Trophoblast cell (in vitro differentiated cells and primary cell): Measurements from ENCODE around the gene MYO16.

ENCODE experiments used
- DNase-seq, 2 donors: peaks; one replicate each; pipeline ENCODE4 v3.0.0-alpha.2; 2016
- H2AFZ ChIP-seq: 2 replicates; pipeline ENCODE4 v1.6.1; 2013; ENCODE audit warnings: low read length, moderate library complexity, mild to moderate bottlenecking; ENCODE audit not compliant: insufficient read depth, poor library complexity
- H2AK5ac ChIP-seq: 2 replicates; pipeline ENCODE4 v1.6.1; 2013; ENCODE audit warnings: mild to moderate bottlenecking, low read length
- H2BK120ac ChIP-seq: 2 replicates; pipeline ENCODE4 v1.6.1; 2013; ENCODE audit warnings: low read length, mild to moderate bottlenecking, moderate library complexity; ENCODE audit not compliant: insufficient read depth, poor library complexity
- H2BK12ac ChIP-seq: 2 replicates; pipeline ENCODE4 v1.6.1; 2013; ENCODE audit warnings: mild to moderate bottlenecking, low read length, moderate library complexity
- H2BK5ac ChIP-seq: 2 replicates; pipeline ENCODE4 v1.6.1; 2013; ENCODE audit warnings: low read length, low read depth, moderate library complexity, mild to moderate bottlenecking; ENCODE audit not compliant: poor library complexity
- H3K14ac ChIP-seq: 2 replicates; pipeline ENCODE4 v1.6.1; 2013; ENCODE audit warnings: mild to moderate bottlenecking, low read length
- H3K18ac ChIP-seq: 2 replicates; pipeline ENCODE4 v1.6.1; 2013; ENCODE audit warnings: mild to moderate bottlenecking, low read length
- H3K23ac ChIP-seq: 2 replicates; pipeline ENCODE4 v1.6.1; 2013; ENCODE audit warnings: low read length
- H3K27ac ChIP-seq: 2 replicates; pipeline ENCODE4 v1.5.1; 2013; ENCODE audit warnings: low read depth, mild to moderate bottlenecking, inconsistent platforms, low read length, moderate library complexity
- H3K27me3 ChIP-seq: 2 replicates; pipeline ENCODE4 v1.6.1; 2013; ENCODE audit warnings: inconsistent platforms, mild to moderate bottlenecking, low read length, moderate library complexity; ENCODE audit not compliant: insufficient read depth
- H3K36me3 ChIP-seq, 2 experiments: 1 replicate in 1 of 2; 2 replicates in 1 of 2; pipeline ENCODE4 v1.6.1; 2013; ENCODE audit warnings: low read length in 2 of 2, mild to moderate bottlenecking in 2 of 2, moderate library complexity in 1 of 2; ENCODE audit not compliant: insufficient read depth in 2 of 2, control insufficient read depth in 1 of 2
- H3K4ac ChIP-seq: 2 replicates; pipeline ENCODE4 v1.6.1; 2013; ENCODE audit warnings: low read depth, mild to moderate bottlenecking, low read length, moderate library complexity
- H3K4me1 ChIP-seq, 2 experiments: 1 replicate in 1 of 2; 2 replicates in 1 of 2; pipeline ENCODE4 v1.6.1; 2013; ENCODE audit warnings: low read length in 2 of 2, mild to moderate bottlenecking in 2 of 2, moderate library complexity in 1 of 2; ENCODE audit not compliant: insufficient read depth in 2 of 2, control insufficient read depth in 1 of 2
- H3K4me2 ChIP-seq: 2 replicates; pipeline ENCODE4 v1.6.1; 2013; ENCODE audit warnings: inconsistent platforms, mild to moderate bottlenecking, low read length, moderate library complexity
- H3K4me3 ChIP-seq: 2 replicates; pipeline ENCODE4 v1.5.1; 2013; ENCODE audit warnings: mild to moderate bottlenecking, low read depth, low read length, inconsistent platforms
- H3K79me1 ChIP-seq: one replicate; pipeline ENCODE4 v1.6.1; 2013; ENCODE audit warnings: low read length
- H3K79me2 ChIP-seq: 2 replicates; pipeline ENCODE4 v1.6.1; 2013; ENCODE audit warnings: low read length, mild to moderate bottlenecking; ENCODE audit not compliant: control insufficient read depth, insufficient read depth, poor library complexity
- H3K9ac ChIP-seq: 2 replicates; pipeline ENCODE4 v1.6.1; 2013; ENCODE audit warnings: mild to moderate bottlenecking, low read length
- H3K9me3 ChIP-seq: 2 replicates; pipeline ENCODE4 v1.6.1; 2013; ENCODE audit warnings: low read depth, mild to moderate bottlenecking, control low read depth, inconsistent platforms, low read length; ENCODE audit not compliant: insufficient read depth
- H4K12ac ChIP-seq: 2 replicates; pipeline ENCODE4 v1.6.1; 2013; ENCODE audit warnings: low read depth, mild to moderate bottlenecking, low read length, moderate library complexity
- H4K8ac ChIP-seq: 2 replicates; pipeline ENCODE4 v1.6.1; 2013; ENCODE audit warnings: low read depth, mild to moderate bottlenecking, low read length, moderate library complexity
- H4K91ac ChIP-seq: one replicate; pipeline ENCODE4 v1.6.1; 2013; ENCODE audit warnings: low read depth, mild to moderate bottlenecking, low read length, moderate library complexity
- WGBS: extraction: QIAGEN DNeasy Blood & Tissue Kit; methylation state at CpG from one replicate; pipeline ENCODE4 v1.1.7; 2013; ENCODE audit warnings: missing lambda C conversion rate; ENCODE audit not compliant: insufficient read length, insufficient coverage; ENCODE audit errors: extremely low coverage; 5-methylcytosine and 5-hydroxymethylcytosine counted together

Gene MYO16

DNA sequence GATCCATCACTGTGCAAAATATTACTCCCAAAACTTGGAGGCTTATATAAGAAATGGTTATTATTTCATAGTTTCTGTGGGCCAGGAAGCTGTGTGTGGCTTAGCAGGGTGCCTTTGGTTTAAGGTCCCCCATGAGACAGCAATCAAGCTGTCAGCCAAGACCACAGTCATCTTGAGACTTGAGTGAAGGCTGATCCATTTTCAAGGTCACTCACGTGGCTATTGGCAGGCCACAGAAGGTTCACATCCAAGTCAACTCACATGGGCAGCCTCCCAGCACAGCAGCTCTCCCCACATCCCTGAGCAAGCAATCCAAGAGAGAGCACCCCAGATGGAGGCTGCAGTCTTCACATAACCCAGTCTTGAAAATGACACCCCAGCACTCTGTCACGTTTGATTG, 537.4 kb downstream of the MYO16 start:
- H3K14ac ChIP-seq: no peak overlapping the region
- no peaks in the 10 kb centered on the region for H3K9me3 ChIP-seq
- H3K4ac ChIP-seq: no peak overlapping the region
- H3K4me1 ChIP-seq: peaks cover 0 to under 1% of the 10 kb centered on the region in 2 experiments
- no peaks in the 10 kb centered on the region for H3K36me3 ChIP-seq
- no CpG with 5 or more reads among the region's 2 CpGs for WGBS
- no peak overlapping the region for H3K4me2 ChIP-seq
- H3K79me2 ChIP-seq: no peaks in the 10 kb centered on the region
- no peak overlapping the region for H3K4me3 ChIP-seq
- H4K12ac ChIP-seq: no peak overlapping the region
- H4K91ac ChIP-seq: no peak overlapping the region
- H3K23ac ChIP-seq: no peak overlapping the region
- no peak overlapping the region for H2BK120ac ChIP-seq
- no peak overlapping the region for H2AFZ ChIP-seq
- H3K9ac ChIP-seq: no peak overlapping the region
- H2AK5ac ChIP-seq: no peak overlapping the region
- H2BK5ac ChIP-seq: no peak overlapping the region
- H3K27me3 ChIP-seq: no peaks in the 10 kb centered on the region
- no peak overlapping the region for H3K18ac ChIP-seq
- H3K27ac ChIP-seq: no peak overlapping the region
- no peak overlapping the region for H2BK12ac ChIP-seq
- no peak for DNase-seq
- H3K79me1 ChIP-seq: no peaks in the 10 kb centered on the region
- no peak overlapping the region for H4K8ac ChIP-seq

DNA sequence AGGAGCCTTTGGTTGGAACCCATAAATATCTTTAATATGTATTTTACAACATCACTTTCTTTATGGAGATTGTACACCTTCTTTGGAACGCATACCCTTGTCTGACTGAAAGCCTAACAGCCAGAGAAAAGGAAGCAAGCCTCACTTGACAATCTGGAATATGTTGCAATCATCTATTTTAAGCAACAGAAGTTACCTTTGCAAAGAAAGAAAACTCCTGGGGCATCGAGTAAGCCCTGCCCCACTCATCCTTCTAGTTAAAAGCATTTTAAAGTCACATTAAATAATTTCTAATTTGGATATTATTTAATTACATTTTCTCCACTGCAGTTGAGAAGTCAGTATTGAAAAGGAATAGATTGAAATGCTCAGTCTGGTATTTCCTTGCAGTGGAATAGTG, 542.7 kb downstream of the MYO16 start:
- H3K14ac ChIP-seq: no peak overlapping the region
- no peak overlapping the region for H2BK5ac ChIP-seq
- H3K4me1 ChIP-seq: peaks cover 0 to 1% of the 10 kb centered on the region in 2 experiments
- no peak overlapping the region for H3K18ac ChIP-seq
- H4K91ac ChIP-seq: no peak overlapping the region
- no peaks in the 10 kb centered on the region for H3K79me1 ChIP-seq
- H2AK5ac ChIP-seq: no peak overlapping the region
- no peaks in the 10 kb centered on the region for H3K27me3 ChIP-seq
- no peak overlapping the region for H3K23ac ChIP-seq
- H2BK12ac ChIP-seq: no peak overlapping the region
- H3K36me3 ChIP-seq: no peaks in the 10 kb centered on the region
- H3K4me2 ChIP-seq: no peak overlapping the region
- no peak overlapping the region for H2AFZ ChIP-seq
- no peaks in the 10 kb centered on the region for H3K79me2 ChIP-seq
- DNase-seq: no peak
- H4K12ac ChIP-seq: no peak overlapping the region
- WGBS: no CpG with 5 or more reads among the region's 2 CpGs
- no peak overlapping the region for H3K27ac ChIP-seq
- H3K9ac ChIP-seq: no peak overlapping the region
- no peak overlapping the region for H4K8ac ChIP-seq
- H2BK120ac ChIP-seq: no peak overlapping the region
- H3K4me3 ChIP-seq: no peak overlapping the region
- H3K4ac ChIP-seq: no peak overlapping the region
- H3K9me3 ChIP-seq: no peaks in the 10 kb centered on the region

DNA sequence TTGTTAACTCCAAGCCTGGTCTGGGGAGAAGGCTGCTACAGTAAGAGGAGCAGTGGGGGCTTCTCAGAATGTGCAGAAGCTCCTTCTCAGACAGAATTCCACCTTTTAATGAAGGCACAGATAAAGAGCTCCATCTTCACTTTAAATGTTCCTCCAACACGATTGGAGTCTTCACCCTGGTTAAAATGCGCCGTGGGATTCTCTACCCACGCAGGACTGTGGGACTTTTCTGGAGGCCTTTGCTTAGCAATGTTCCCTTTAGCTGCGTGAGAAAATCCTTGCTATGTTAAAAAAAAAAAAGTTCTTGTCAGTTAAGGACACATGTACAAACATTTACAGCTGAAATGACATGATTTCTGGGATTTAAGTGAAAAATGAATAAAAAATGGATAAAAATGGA, 546.3 kb downstream of the MYO16 start:
- Histone ChIP-seq H3K18ac (no peak overlapping the region), H3K79me1 (no peaks in the 10 kb centered on the region), H4K8ac (no peak overlapping the region), H2BK120ac (no peak overlapping the region), H3K36me3 (no peaks in the 10 kb centered on the region), H4K12ac (no peak overlapping the region), H3K27me3 (no peaks in the 10 kb centered on the region), H3K23ac (no peak overlapping the region), H3K27ac (no peak overlapping the region), H3K14ac (no peak overlapping the region), H3K79me2 (no peaks in the 10 kb centered on the region), H3K4me1 (peaks cover 0 to 1% of the 10 kb centered on the region in 2 experiments), H3K9me3 (no peaks in the 10 kb centered on the region), H3K4me2 (no peak overlapping the region), H2AK5ac (no peak overlapping the region), H2AFZ (no peak overlapping the region), H2BK12ac (no peak overlapping the region), H3K9ac (no peak overlapping the region), H3K4ac (no peak overlapping the region), H4K91ac (no peak overlapping the region), H3K4me3 (no peak overlapping the region), H2BK5ac (no peak overlapping the region)
- no peak for DNase-seq
- WGBS: no CpG with 5 or more reads among the region's 5 CpGs

DNA sequence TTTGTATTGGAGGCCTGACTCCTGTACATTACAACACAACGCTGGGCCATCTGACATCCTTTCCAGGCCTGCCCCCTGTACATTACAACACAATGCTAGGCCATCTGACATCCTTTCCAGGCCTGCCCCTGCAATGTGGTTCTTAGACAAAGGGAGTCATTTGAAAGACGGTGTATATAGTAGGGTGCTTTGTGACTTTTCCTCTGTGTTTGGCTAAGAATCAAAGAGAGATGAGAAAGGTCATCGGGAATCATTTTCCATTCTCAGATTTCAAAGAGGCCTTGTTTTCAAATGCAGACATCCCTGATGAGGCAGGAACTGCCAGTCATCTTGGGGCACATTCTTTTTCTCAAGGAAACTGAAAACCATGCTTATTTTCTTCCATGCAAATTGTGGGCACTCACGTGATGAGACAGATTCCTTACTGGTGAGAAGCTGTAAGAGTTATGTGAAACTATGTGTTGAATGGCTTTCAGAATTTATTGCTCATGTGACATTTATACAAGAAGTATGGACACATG, 551.6 kb downstream of the MYO16 start:
- Histone ChIP-seq H3K9ac (no peak overlapping the region), H3K4me2 (no peak overlapping the region), H3K18ac (no peak overlapping the region), H3K27ac (no peak overlapping the region), H3K36me3 (no peaks in the 10 kb centered on the region), H2BK5ac (no peak overlapping the region), H3K23ac (no peak overlapping the region), H4K91ac (no peak overlapping the region), H2BK120ac (no peak overlapping the region), H3K14ac (no peak overlapping the region), H3K79me1 (no peaks in the 10 kb centered on the region), H3K9me3 (no peaks in the 10 kb centered on the region), H2AFZ (no peak overlapping the region), H4K8ac (peak overlapping the region; percentile 36), H3K4me3 (no peak overlapping the region), H2AK5ac (no peak overlapping the region), H4K12ac (no peak overlapping the region), H2BK12ac (peak overlapping the region; percentile 43), H3K27me3 (no peaks in the 10 kb centered on the region), H3K4me1 (peaks cover 0 to 5% of the 10 kb centered on the region in 2 experiments), H3K4ac (no peak overlapping the region), H3K79me2 (no peaks in the 10 kb centered on the region)
- peak; percentile 21 to 73 for DNase-seq
- no CpG with 5 or more reads among the region's 4 CpGs for WGBS
